HEK293 (cell line): Measurements from ENCODE around the gene PAX2.

Experiments
- CTCF ChIA-PET: fragments of 350-600 bp; formaldehyde crosslinking; extraction: SDS; loops from one replicate; lab custom pipeline; 2021; ENCODE audit warnings: antibody characterized with exemption; lab: Yijun Ruan, JAX
- POLR2A ChIA-PET: fragments of 300-600 bp; formaldehyde crosslinking; extraction: SDS; loops from one replicate; lab custom pipeline; 2020; ENCODE audit warnings: antibody characterized with exemption, inconsistent platforms; lab: Yijun Ruan, JAX
- H3K27ac ChIP-seq: fragments of 200-500 bp; sonication (Bioruptor generic); 2 replicates; pipeline ENCODE4 v1.5.1; 2014; ENCODE audit warnings: low read depth, low read length, control low read depth, inconsistent platforms; ENCODE audit errors: extremely low read depth
- H3K36me3 ChIP-seq, 2 experiments: fragments of 200-500 bp in 1 of 2; sonication (Bioruptor generic) in 1 of 2; 1 replicate in 1 of 2; 2 replicates in 1 of 2; pipeline ENCODE4 v1.5.1; 2014 to 2017; ENCODE audit warnings: inconsistent platforms in 2 of 2, low read length in 2 of 2; ENCODE audit not compliant: control insufficient read depth in 2 of 2, insufficient read depth in 1 of 2
- H3K4me1 ChIP-seq: fragments of 200-500 bp; sonication (Bioruptor generic); 2 replicates; pipeline ENCODE4 v1.5.1; 2014; ENCODE audit warnings: mild to moderate bottlenecking, low read length, inconsistent platforms; ENCODE audit not compliant: control insufficient read depth, insufficient read depth
- H3K4me3 ChIP-seq: 2 replicates; pipeline ENCODE4 v1.5.1; 2011; ENCODE audit warnings: low read depth, mild to moderate bottlenecking, control low read depth, low read length, moderate library complexity
- H3K9me3 ChIP-seq: fragments of 200-500 bp; sonication (Bioruptor generic); 2 replicates; pipeline ENCODE4 v1.5.1; 2014; ENCODE audit warnings: low read depth, low read length, inconsistent platforms; ENCODE audit not compliant: control insufficient read depth, insufficient read depth
- BCL11A ChIP-seq: fragments of 450-650 bp; formaldehyde crosslinking; IDR thresholded peaks from 2 replicates; pipeline ENCODE4 v1.5.1; 2016; ENCODE audit warnings: low read depth, missing biosample characterization, missing genetic modification characterization
- FEZF1 ChIP-seq: fragments of 450-650 bp; formaldehyde crosslinking; IDR thresholded peaks from 2 replicates; pipeline ENCODE4 v1.5.1; 2016; ENCODE audit warnings: missing biosample characterization, missing genetic modification characterization
- HOXD13 ChIP-seq: sonication (generic); formaldehyde crosslinking; IDR thresholded peaks from 2 replicates; pipeline ENCODE4 v1.8.0; 2022; ENCODE audit warnings: missing genetic modification reagents, borderline replicate concordance
- KLF8 ChIP-seq: fragments of 450-650 bp; formaldehyde crosslinking; IDR thresholded peaks from 2 replicates; pipeline ENCODE4 v1.5.1; 2016; ENCODE audit warnings: missing biosample characterization, missing genetic modification characterization
- MZF1 ChIP-seq: fragments of 450-650 bp; formaldehyde crosslinking; IDR thresholded peaks from 2 replicates; pipeline ENCODE4 v1.5.1; 2017; ENCODE audit warnings: missing biosample characterization, missing genetic modification characterization, borderline replicate concordance
- SP2 ChIP-seq: fragments of 450-650 bp; formaldehyde crosslinking; IDR thresholded peaks from 2 replicates; pipeline ENCODE4 v1.5.1; 2016; ENCODE audit warnings: missing biosample characterization, missing genetic modification characterization
- ZNF133 ChIP-seq: fragments of 450-650 bp; formaldehyde crosslinking; IDR thresholded peaks from 2 replicates; pipeline ENCODE4 v1.5.1; 2016; ENCODE audit warnings: missing biosample characterization, missing genetic modification characterization
- ZNF211 ChIP-seq: fragments of 450-650 bp; formaldehyde crosslinking; IDR thresholded peaks from 2 replicates; pipeline ENCODE4 v1.5.1; 2016; ENCODE audit warnings: low read depth, missing biosample characterization, missing genetic modification characterization
- ZNF248 ChIP-seq: fragments of 450-650 bp; formaldehyde crosslinking; IDR thresholded peaks from 2 replicates; pipeline ENCODE4 v1.5.1; 2017; ENCODE audit warnings: missing biosample characterization, missing genetic modification characterization
- ZNF266 ChIP-seq: fragments of 450-650 bp; formaldehyde crosslinking; IDR thresholded peaks from 2 replicates; pipeline ENCODE4 v1.5.1; 2016; ENCODE audit warnings: missing biosample characterization, missing genetic modification characterization, low read depth
- ZNF324 ChIP-seq: fragments of 450-650 bp; formaldehyde crosslinking; IDR thresholded peaks from 2 replicates; pipeline ENCODE4 v1.5.1; 2016; ENCODE audit warnings: missing biosample characterization, missing genetic modification characterization
- ZNF404 ChIP-seq: fragments of 450-650 bp; formaldehyde crosslinking; IDR thresholded peaks from 2 replicates; pipeline ENCODE4 v1.5.1; 2017; ENCODE audit warnings: missing biosample characterization, missing genetic modification characterization
- ZNF423 ChIP-seq: fragments of 450-650 bp; formaldehyde crosslinking; IDR thresholded peaks from 2 replicates; pipeline ENCODE4 v1.5.1; 2016; ENCODE audit warnings: missing biosample characterization, missing genetic modification characterization
- ZNF426 ChIP-seq: fragments of 450-650 bp; formaldehyde crosslinking; IDR thresholded peaks from 2 replicates; pipeline ENCODE4 v1.5.1; 2017; ENCODE audit warnings: missing biosample characterization, missing genetic modification characterization, mild to moderate bottlenecking, inconsistent platforms, moderate library complexity
- ZNF473 ChIP-seq: fragments of 450-650 bp; formaldehyde crosslinking; IDR thresholded peaks from 2 replicates; pipeline ENCODE4 v1.5.1; 2017; ENCODE audit warnings: missing biosample characterization, missing genetic modification characterization
- ZNF510 ChIP-seq: fragments of 450-650 bp; formaldehyde crosslinking; IDR thresholded peaks from 2 replicates; pipeline ENCODE4 v1.5.1; 2018; ENCODE audit warnings: mild to moderate bottlenecking, missing genetic modification characterization, missing biosample characterization; ENCODE audit not compliant: insufficient replicate concordance
- ZNF514 ChIP-seq: fragments of 450-650 bp; formaldehyde crosslinking; IDR thresholded peaks from 2 replicates; pipeline ENCODE4 v1.5.1; 2016; ENCODE audit warnings: missing biosample characterization, missing genetic modification characterization
- ZNF558 ChIP-seq: fragments of 450-650 bp; formaldehyde crosslinking; IDR thresholded peaks from 2 replicates; pipeline ENCODE4 v1.5.1; 2016; ENCODE audit warnings: missing biosample characterization, missing genetic modification characterization
- ZNF596 ChIP-seq: fragments of 450-650 bp; IDR thresholded peaks from 2 replicates; pipeline ENCODE4 v1.5.0; 2018; ENCODE audit warnings: missing biosample characterization, mild to moderate bottlenecking, missing genetic modification characterization, moderate library complexity
- ZNF624 ChIP-seq: fragments of 450-650 bp; formaldehyde crosslinking; IDR thresholded peaks from 2 replicates; pipeline ENCODE4 v1.5.1; 2017; ENCODE audit warnings: missing biosample characterization, missing genetic modification characterization
- ZNF654 ChIP-seq: fragments of 450-650 bp; formaldehyde crosslinking; IDR thresholded peaks from 2 replicates; pipeline ENCODE4 v1.5.1; 2016; ENCODE audit warnings: low read depth, missing biosample characterization, missing genetic modification characterization
- TF ChIP-seq, protein P1 (sequence below): fragments of 450-650 bp; formaldehyde crosslinking; IDR thresholded peaks from 2 replicates; pipeline ENCODE4 v1.5.1; 2016; ENCODE audit warnings: missing biosample characterization, missing genetic modification characterization, low read depth
- TF ChIP-seq, protein P2 (sequence below): fragments of 450-650 bp; IDR thresholded peaks from 2 replicates; pipeline ENCODE4 v1.5.1; 2018; ENCODE audit warnings: missing biosample characterization, missing genetic modification characterization
- TF ChIP-seq, protein P3 (sequence below): fragments of 450-650 bp; formaldehyde crosslinking; IDR thresholded peaks from 2 replicates; pipeline ENCODE4 v1.5.1; 2016; ENCODE audit warnings: missing biosample characterization, missing genetic modification characterization
- TF ChIP-seq, protein P4 (sequence below): fragments of 450-650 bp; formaldehyde crosslinking; IDR thresholded peaks from 2 replicates; pipeline ENCODE4 v1.5.1; 2016; ENCODE audit warnings: missing biosample characterization, missing genetic modification characterization
- TF ChIP-seq, protein P5 (sequence below): fragments of 450-650 bp; formaldehyde crosslinking; conservative IDR thresholded peaks from 2 replicates; pipeline ENCODE4 v1.5.1; 2016; ENCODE audit warnings: low read depth, missing biosample characterization, missing genetic modification characterization

PAX2 gene

DNA sequence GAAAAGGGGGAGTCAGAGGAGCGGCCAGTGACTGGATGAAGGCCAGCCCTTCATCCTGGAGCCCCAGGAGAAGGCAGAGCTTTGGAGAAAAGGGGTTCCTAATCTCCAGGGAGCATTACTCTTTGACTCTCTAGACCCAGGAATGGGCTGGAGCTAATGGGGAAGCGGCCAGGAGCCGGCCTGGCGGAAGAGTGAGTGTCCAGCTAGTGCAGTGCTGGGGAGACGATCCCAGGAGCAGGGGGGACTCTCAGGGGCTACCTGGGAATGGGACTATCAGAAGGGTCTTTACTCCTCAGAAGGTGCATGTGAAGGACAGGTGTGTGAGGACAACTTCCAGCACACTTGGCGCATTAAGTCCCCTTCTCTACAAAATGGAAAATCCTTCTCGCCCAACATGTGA lies 2.4 kb upstream of the PAX2 start:
- no peak for TF ChIP-seq BCL11A (tag by site-specific recombination)
- no peak for TF ChIP-seq ZNF624 (tag by site-specific recombination)
- TF ChIP-seq ZNF473 (tag by site-specific recombination) = no peak
- TF ChIP-seq ZNF133 = no peak
- no peak for TF ChIP-seq FEZF1 (tag by site-specific recombination)
- no peak for TF ChIP-seq HOXD13
- no peak for TF ChIP-seq ZNF211
- TF ChIP-seq ZNF426 (tag by site-specific recombination) = no peak
- TF ChIP-seq ZNF423 (tag by site-specific recombination) = no peak
- no peak for TF ChIP-seq ZNF324 (tag by site-specific recombination)
- no peak for TF ChIP-seq ZNF558
- no peak for TF ChIP-seq MZF1 (tag by site-specific recombination)
- TF ChIP-seq, protein P1, sequence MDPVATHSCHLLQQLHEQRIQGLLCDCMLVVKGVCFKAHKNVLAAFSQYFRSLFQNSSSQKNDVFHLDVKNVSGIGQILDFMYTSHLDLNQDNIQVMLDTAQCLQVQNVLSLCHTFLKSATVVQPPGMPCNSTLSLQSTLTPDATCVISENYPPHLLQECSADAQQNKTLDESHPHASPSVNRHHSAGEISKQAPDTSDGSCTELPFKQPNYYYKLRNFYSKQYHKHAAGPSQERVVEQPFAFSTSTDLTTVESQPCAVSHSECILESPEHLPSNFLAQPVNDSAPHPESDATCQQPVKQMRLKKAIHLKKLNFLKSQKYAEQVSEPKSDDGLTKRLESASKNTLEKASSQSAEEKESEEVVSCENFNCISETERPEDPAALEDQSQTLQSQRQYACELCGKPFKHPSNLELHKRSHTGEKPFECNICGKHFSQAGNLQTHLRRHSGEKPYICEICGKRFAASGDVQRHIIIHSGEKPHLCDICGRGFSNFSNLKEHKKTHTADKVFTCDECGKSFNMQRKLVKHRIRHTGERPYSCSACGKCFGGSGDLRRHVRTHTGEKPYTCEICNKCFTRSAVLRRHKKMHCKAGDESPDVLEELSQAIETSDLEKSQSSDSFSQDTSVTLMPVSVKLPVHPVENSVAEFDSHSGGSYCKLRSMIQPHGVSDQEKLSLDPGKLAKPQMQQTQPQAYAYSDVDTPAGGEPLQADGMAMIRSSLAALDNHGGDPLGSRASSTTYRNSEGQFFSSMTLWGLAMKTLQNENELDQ (tag by site-specific recombination) = no peak
- TF ChIP-seq ZNF248 (tag by site-specific recombination) = no peak
- no peak for TF ChIP-seq ZNF654
- Histone ChIP-seq H3K4me1 (peaks cover 2% of the 10 kb centered on the region; the same call in 1 of the 2 replicates), H3K27ac (no peak overlapping the region), H3K9me3 (no peaks in the 10 kb centered on the region), H3K36me3 (no peaks in the 10 kb centered on the region), H3K4me3 (no peak overlapping the region)
- CTCF ChIA-PET = interaction anchor here (0.6 to 4.2 kb wide), 58 partner anchors 9 to 1314 kb away, joined by 3 to 144 read pairs (median 6); partner anchors contain the start of gene HIF1AN
- POLR2A ChIA-PET = interaction anchor here (0.7 to 1.8 kb wide), 3 partner anchors 14 to 182 kb away, joined by 4 to 5 read pairs (median 5); no protein-coding TSS in a partner anchor

DNA sequence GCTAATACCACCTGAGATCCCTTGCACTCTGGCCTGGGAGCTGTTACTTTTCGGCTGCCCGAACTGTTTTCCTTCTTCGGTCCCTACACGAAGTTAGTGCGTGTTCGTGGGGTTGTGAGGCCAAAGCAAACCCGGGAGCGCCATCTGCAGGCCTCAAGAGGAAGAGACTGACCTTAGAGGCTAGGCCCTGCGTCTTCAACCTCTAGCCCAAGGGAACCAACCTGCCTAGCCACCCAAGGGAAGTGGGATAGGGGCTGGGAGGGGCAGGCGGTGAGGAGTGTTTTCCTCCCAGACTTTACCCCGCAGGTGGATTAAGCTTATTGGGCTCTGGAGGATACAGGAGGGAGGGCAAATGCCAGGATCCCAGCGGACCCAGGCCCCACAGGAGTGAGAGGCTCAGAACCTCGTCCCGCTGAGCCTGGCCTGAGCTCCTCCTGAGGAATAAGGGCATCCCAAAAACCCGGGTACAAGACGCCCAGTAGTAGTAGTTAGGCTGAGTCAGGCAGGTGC lies 1.7 kb upstream of the PAX2 start:
- Histone ChIP-seq H3K27ac (peak overlapping the region; percentile 67; the same call in 1 of the 2 replicates), H3K36me3 (no peaks in the 10 kb centered on the region), H3K9me3 (no peaks in the 10 kb centered on the region), H3K4me1 (peaks cover 2% of the 10 kb centered on the region; the same call in 1 of the 2 replicates), H3K4me3 (peak overlapping the region; percentile 3; the same call in 1 of the 2 replicates)
- ChIA-PET CTCF (interaction anchor here (0.5 to 4.2 kb wide), 74 partner anchors 8 to 1865 kb away, joined by 3 to 144 read pairs (median 4); partner anchors contain the start of genes C10orf95 and HIF1AN), POLR2A (interaction anchor here (0.7 to 1.8 kb wide), 6 partner anchors 15 to 208 kb away, joined by 3 to 7 read pairs (median 4); partner anchors contain the start of gene HIF1AN)
- TF ChIP-seq ZNF510 (tag by site-specific recombination) (no peak), ZNF596 (no peak), ZNF404 (tag by site-specific recombination) (no peak), SP2 (tag by site-specific recombination) (no peak), ZNF266 (tag by site-specific recombination) (no peak), ZNF514 (tag by site-specific recombination) (no peak), BCL11A (tag by site-specific recombination) (0 out of 2 replicates have a peak, but pooled peaks have one; percentile 42), KLF8 (no peak)
- TF ChIP-seq, protein P2, sequence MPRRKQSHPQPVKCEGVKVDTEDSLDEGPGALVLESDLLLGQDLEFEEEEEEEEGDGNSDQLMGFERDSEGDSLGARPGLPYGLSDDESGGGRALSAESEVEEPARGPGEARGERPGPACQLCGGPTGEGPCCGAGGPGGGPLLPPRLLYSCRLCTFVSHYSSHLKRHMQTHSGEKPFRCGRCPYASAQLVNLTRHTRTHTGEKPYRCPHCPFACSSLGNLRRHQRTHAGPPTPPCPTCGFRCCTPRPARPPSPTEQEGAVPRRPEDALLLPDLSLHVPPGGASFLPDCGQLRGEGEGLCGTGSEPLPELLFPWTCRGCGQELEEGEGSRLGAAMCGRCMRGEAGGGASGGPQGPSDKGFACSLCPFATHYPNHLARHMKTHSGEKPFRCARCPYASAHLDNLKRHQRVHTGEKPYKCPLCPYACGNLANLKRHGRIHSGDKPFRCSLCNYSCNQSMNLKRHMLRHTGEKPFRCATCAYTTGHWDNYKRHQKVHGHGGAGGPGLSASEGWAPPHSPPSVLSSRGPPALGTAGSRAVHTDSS = no peak
- TF ChIP-seq, protein P3, sequence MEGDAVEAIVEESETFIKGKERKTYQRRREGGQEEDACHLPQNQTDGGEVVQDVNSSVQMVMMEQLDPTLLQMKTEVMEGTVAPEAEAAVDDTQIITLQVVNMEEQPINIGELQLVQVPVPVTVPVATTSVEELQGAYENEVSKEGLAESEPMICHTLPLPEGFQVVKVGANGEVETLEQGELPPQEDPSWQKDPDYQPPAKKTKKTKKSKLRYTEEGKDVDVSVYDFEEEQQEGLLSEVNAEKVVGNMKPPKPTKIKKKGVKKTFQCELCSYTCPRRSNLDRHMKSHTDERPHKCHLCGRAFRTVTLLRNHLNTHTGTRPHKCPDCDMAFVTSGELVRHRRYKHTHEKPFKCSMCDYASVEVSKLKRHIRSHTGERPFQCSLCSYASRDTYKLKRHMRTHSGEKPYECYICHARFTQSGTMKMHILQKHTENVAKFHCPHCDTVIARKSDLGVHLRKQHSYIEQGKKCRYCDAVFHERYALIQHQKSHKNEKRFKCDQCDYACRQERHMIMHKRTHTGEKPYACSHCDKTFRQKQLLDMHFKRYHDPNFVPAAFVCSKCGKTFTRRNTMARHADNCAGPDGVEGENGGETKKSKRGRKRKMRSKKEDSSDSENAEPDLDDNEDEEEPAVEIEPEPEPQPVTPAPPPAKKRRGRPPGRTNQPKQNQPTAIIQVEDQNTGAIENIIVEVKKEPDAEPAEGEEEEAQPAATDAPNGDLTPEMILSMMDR (tag by site-specific recombination) = peak; percentile 83
- TF ChIP-seq, protein P4, sequence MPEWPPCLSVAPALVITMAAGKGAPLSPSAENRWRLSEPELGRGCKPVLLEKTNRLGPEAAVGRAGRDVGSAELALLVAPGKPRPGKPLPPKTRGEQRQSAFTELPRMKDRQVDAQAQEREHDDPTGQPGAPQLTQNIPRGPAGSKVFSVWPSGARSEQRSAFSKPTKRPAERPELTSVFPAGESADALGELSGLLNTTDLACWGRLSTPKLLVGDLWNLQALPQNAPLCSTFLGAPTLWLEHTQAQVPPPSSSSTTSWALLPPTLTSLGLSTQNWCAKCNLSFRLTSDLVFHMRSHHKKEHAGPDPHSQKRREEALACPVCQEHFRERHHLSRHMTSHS (tag by site-specific recombination) = no peak
- TF ChIP-seq, protein P5, sequence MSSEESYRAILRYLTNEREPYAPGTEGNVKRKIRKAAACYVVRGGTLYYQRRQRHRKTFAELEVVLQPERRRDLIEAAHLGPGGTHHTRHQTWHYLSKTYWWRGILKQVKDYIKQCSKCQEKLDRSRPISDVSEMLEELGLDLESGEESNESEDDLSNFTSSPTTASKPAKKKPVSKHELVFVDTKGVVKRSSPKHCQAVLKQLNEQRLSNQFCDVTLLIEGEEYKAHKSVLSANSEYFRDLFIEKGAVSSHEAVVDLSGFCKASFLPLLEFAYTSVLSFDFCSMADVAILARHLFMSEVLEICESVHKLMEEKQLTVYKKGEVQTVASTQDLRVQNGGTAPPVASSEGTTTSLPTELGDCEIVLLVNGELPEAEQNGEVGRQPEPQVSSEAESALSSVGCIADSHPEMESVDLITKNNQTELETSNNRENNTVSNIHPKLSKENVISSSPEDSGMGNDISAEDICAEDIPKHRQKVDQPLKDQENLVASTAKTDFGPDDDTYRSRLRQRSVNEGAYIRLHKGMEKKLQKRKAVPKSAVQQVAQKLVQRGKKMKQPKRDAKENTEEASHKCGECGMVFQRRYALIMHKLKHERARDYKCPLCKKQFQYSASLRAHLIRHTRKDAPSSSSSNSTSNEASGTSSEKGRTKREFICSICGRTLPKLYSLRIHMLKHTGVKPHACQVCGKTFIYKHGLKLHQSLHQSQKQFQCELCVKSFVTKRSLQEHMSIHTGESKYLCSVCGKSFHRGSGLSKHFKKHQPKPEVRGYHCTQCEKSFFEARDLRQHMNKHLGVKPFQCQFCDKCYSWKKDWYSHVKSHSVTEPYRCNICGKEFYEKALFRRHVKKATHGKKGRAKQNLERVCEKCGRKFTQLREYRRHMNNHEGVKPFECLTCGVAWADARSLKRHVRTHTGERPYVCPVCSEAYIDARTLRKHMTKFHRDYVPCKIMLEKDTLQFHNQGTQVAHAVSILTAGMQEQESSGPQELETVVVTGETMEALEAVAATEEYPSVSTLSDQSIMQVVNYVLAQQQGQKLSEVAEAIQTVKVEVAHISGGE (tag by site-specific recombination) = no peak
